HEK293 (cell line): Measurements from ENCODE around the gene TUBGCP6.

Experiments
- CTCF ChIA-PET: fragments of 350-600 bp; formaldehyde crosslinking; extraction: SDS; loops from one replicate; lab custom pipeline; 2021; ENCODE audit warnings: antibody characterized with exemption; lab: Yijun Ruan, JAX
- POLR2A ChIA-PET: fragments of 300-600 bp; formaldehyde crosslinking; extraction: SDS; loops from one replicate; lab custom pipeline; 2020; ENCODE audit warnings: antibody characterized with exemption, inconsistent platforms; lab: Yijun Ruan, JAX
- H3K27ac ChIP-seq: fragments of 200-500 bp; sonication (Bioruptor generic); 2 replicates; pipeline ENCODE4 v1.5.1; 2014; ENCODE audit warnings: low read depth, low read length, control low read depth, inconsistent platforms; ENCODE audit errors: extremely low read depth
- H3K36me3 ChIP-seq, 2 experiments: fragments of 200-500 bp in 1 of 2; sonication (Bioruptor generic) in 1 of 2; 1 replicate in 1 of 2; 2 replicates in 1 of 2; pipeline ENCODE4 v1.5.1; 2014 to 2017; ENCODE audit warnings: inconsistent platforms in 2 of 2, low read length in 2 of 2; ENCODE audit not compliant: control insufficient read depth in 2 of 2, insufficient read depth in 1 of 2
- H3K4me1 ChIP-seq: fragments of 200-500 bp; sonication (Bioruptor generic); 2 replicates; pipeline ENCODE4 v1.5.1; 2014; ENCODE audit warnings: mild to moderate bottlenecking, low read length, inconsistent platforms; ENCODE audit not compliant: control insufficient read depth, insufficient read depth
- H3K4me3 ChIP-seq: 2 replicates; pipeline ENCODE4 v1.5.1; 2011; ENCODE audit warnings: low read depth, mild to moderate bottlenecking, control low read depth, low read length, moderate library complexity
- H3K9me3 ChIP-seq: fragments of 200-500 bp; sonication (Bioruptor generic); 2 replicates; pipeline ENCODE4 v1.5.1; 2014; ENCODE audit warnings: low read depth, low read length, inconsistent platforms; ENCODE audit not compliant: control insufficient read depth, insufficient read depth
- GLIS1 ChIP-seq: fragments of 450-650 bp; formaldehyde crosslinking; IDR thresholded peaks from 2 replicates; pipeline ENCODE4 v1.5.1; 2016; ENCODE audit warnings: missing biosample characterization, missing genetic modification characterization
- MZF1 ChIP-seq: fragments of 450-650 bp; formaldehyde crosslinking; IDR thresholded peaks from 2 replicates; pipeline ENCODE4 v1.5.1; 2017; ENCODE audit warnings: missing biosample characterization, missing genetic modification characterization, borderline replicate concordance
- SCRT1 ChIP-seq: fragments of 450-650 bp; formaldehyde crosslinking; IDR thresholded peaks from 2 replicates; pipeline ENCODE4 v1.5.1; 2016; ENCODE audit warnings: missing biosample characterization, missing genetic modification characterization, borderline replicate concordance
- ZBTB26 ChIP-seq: fragments of 450-650 bp; formaldehyde crosslinking; optimal IDR thresholded peaks from 2 replicates; pipeline ENCODE3; 2016; ENCODE audit warnings: missing biosample characterization, mild to moderate bottlenecking, missing genetic modification characterization
- ZIC2 ChIP-seq: fragments of 450-650 bp; formaldehyde crosslinking; IDR thresholded peaks from 2 replicates; pipeline ENCODE4 v1.5.1; 2016; ENCODE audit warnings: missing biosample characterization, missing genetic modification characterization
- ZNF112 ChIP-seq: fragments of 450-650 bp; formaldehyde crosslinking; IDR thresholded peaks from 2 replicates; pipeline ENCODE4 v1.5.0; 2017; ENCODE audit warnings: missing biosample characterization, missing genetic modification characterization
- ZNF174 ChIP-seq: fragments of 450-650 bp; formaldehyde crosslinking; IDR thresholded peaks from 2 replicates; pipeline ENCODE4 v1.5.0; 2017; ENCODE audit warnings: missing biosample characterization, mild to moderate bottlenecking, missing genetic modification characterization
- ZNF266 ChIP-seq: fragments of 450-650 bp; formaldehyde crosslinking; IDR thresholded peaks from 2 replicates; pipeline ENCODE4 v1.5.1; 2016; ENCODE audit warnings: missing biosample characterization, missing genetic modification characterization, low read depth
- ZNF341 ChIP-seq: fragments of 450-650 bp; formaldehyde crosslinking; IDR thresholded peaks from 2 replicates; pipeline ENCODE4; 2016; ENCODE audit warnings: low read depth, missing biosample characterization, missing genetic modification characterization
- ZNF362 ChIP-seq: fragments of 450-650 bp; formaldehyde crosslinking; IDR thresholded peaks from 2 replicates; pipeline ENCODE4 v1.5.1; 2016; ENCODE audit warnings: missing biosample characterization, missing genetic modification characterization
- ZNF391 ChIP-seq: fragments of 450-650 bp; formaldehyde crosslinking; IDR thresholded peaks from 2 replicates; pipeline ENCODE4 v1.5.1; 2016; ENCODE audit warnings: low read depth, missing biosample characterization, missing genetic modification characterization, borderline replicate concordance
- ZNF560 ChIP-seq: fragments of 450-650 bp; formaldehyde crosslinking; IDR thresholded peaks from 2 replicates; pipeline ENCODE4 v1.5.1; 2017; ENCODE audit warnings: missing biosample characterization, missing genetic modification characterization, borderline replicate concordance
- ZNF600 ChIP-seq: fragments of 450-650 bp; formaldehyde crosslinking; IDR thresholded peaks from 2 replicates; pipeline ENCODE4 v1.5.1; 2016; ENCODE audit warnings: missing biosample characterization, missing genetic modification characterization
- ZNF654 ChIP-seq: fragments of 450-650 bp; formaldehyde crosslinking; IDR thresholded peaks from 2 replicates; pipeline ENCODE4 v1.5.1; 2016; ENCODE audit warnings: low read depth, missing biosample characterization, missing genetic modification characterization
- ZNF670 ChIP-seq: fragments of 450-650 bp; formaldehyde crosslinking; IDR thresholded peaks from 2 replicates; pipeline ENCODE4 v1.5.1; 2016; ENCODE audit warnings: missing biosample characterization, missing genetic modification characterization, low read depth
- TF ChIP-seq, protein P1 (sequence below): IDR thresholded peaks from 2 replicates; pipeline ENCODE4 v1.6.1; 2011; ENCODE audit warnings: mild to moderate bottlenecking, low read depth, low read length, borderline replicate concordance
- TF ChIP-seq, protein P2 (sequence below): fragments of 450-650 bp; formaldehyde crosslinking; IDR thresholded peaks from 2 replicates; pipeline ENCODE4 v1.5.1; 2016; ENCODE audit warnings: missing biosample characterization, missing genetic modification characterization
- TF ChIP-seq, protein P3 (sequence below): fragments of 450-650 bp; formaldehyde crosslinking; IDR thresholded peaks from 2 replicates; pipeline ENCODE4 v1.5.1; 2016; ENCODE audit warnings: missing biosample characterization, missing genetic modification characterization
- TF ChIP-seq, protein P4 (sequence below): fragments of 450-650 bp; formaldehyde crosslinking; IDR thresholded peaks from 2 replicates; pipeline ENCODE4 v1.5.1; 2016; ENCODE audit warnings: missing biosample characterization, missing genetic modification characterization

TUBGCP6 gene

GRCh38 chr22:50238755-50239154, 6.1 kb downstream of the TUBGCP6 start:
- CTCF ChIA-PET: interaction anchor here (0.6 to 1.9 kb wide), 7 partner anchors 10 to 128 kb away, joined by 3 to 7 read pairs (median 4); partner anchors contain the start of gene HDAC10
- no peaks in the 10 kb centered on the region for H3K9me3 ChIP-seq
- no peaks in the 10 kb centered on the region for H3K4me1 ChIP-seq
- TF ChIP-seq, protein P1, sequence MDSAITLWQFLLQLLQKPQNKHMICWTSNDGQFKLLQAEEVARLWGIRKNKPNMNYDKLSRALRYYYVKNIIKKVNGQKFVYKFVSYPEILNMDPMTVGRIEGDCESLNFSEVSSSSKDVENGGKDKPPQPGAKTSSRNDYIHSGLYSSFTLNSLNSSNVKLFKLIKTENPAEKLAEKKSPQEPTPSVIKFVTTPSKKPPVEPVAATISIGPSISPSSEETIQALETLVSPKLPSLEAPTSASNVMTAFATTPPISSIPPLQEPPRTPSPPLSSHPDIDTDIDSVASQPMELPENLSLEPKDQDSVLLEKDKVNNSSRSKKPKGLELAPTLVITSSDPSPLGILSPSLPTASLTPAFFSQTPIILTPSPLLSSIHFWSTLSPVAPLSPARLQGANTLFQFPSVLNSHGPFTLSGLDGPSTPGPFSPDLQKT: no peak
- TF ChIP-seq ZIC2 (tag by site-specific recombination): peak; percentile 71
- TF ChIP-seq ZNF600 (tag by site-specific recombination): no peak
- TF ChIP-seq MZF1: no peak
- TF ChIP-seq, all 188 proteins: peak for 1
- H3K36me3 ChIP-seq: peaks cover 21 to 58% of the 10 kb centered on the region in 2 experiments; a peak in 2 of 3 replicates
- POLR2A ChIA-PET: no interaction called here
- H3K27ac ChIP-seq: no peak overlapping the region
- H3K4me3 ChIP-seq: no peak overlapping the region

DNA sequence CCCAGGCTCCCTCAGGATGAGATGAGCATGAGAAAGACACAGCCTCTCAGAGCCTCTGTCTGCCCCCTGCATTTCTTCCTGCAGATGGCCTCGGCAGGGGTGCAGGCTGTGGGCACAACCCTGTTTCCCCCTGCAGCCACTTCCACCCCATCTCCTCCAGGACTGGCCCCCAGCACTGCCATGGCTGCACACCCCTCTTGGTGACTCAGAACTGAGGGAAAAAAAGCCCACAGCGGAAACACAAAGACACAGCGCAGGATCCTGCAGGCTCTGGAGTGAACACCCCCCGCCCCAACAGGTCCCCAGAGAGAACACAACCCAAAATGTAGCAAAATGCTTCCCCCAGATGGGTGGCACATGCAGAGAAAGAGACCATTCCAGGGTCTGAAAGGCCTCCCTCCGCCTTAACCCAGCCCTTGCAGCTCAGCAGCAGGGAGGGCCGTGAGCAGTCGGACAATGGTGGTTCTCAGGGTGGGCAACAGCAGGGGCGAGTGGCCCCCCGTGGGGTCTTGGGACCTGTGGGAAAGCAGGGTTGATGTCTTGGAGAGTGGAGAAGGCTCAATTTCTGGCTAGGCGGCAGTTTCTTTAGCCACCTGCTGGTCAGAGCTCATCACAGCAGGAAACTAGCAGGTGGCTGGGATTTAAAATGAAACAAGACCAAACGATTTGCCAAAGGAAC, 8.0 kb downstream of the TUBGCP6 start:
- POLR2A ChIA-PET: interaction anchor here (0.9 kb wide), 1 partner anchor 25 kb away, joined by 3 read pairs; no protein-coding TSS in a partner anchor
- H3K4me3 ChIP-seq: no peak overlapping the region

DNA sequence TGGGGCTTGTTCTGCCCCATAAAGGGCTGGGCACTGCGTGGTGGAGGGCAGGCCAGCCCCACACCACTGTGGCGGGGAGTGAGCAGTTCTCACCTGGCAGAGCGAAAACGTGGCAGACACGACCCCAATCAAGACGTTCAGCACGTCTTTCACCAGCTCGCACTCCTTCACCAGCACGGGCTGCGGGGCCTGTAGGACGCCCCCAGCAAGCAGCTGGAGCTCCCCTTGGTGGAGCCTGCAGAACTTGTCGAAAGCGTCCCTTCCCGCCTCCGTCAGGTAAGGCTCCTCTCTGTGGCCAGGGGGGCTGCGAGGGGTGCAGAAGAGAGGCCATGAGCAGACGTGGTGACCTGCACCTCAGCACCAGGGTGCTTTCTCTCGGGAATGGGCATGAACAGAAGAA, 11.6 kb downstream of the TUBGCP6 start:
- Histone ChIP-seq H3K4me1 (no peaks in the 10 kb centered on the region), H3K27ac (no peak overlapping the region), H3K9me3 (no peaks in the 10 kb centered on the region), H3K4me3 (no peak overlapping the region), H3K36me3 (peaks cover 29 to 71% of the 10 kb centered on the region in 2 experiments)
- ChIA-PET CTCF (interaction anchor here (0.7 to 1.8 kb wide), 5 partner anchors 8 to 198 kb away, joined by 3 to 7 read pairs (median 3); no protein-coding TSS in a partner anchor), POLR2A (interaction anchor here (1.3 kb wide), 1 partner anchor 11 kb away, joined by 4 read pairs; the partner anchor contains the start of gene TUBGCP6)
- TF ChIP-seq ZNF112 (tag by site-specific recombination) (no peak), ZNF670 (tag by site-specific recombination) (no peak), ZNF174 (no peak), ZIC2 (tag by site-specific recombination) (no peak), ZNF391 (tag by site-specific recombination) (no peak), ZNF362 (tag by site-specific recombination) (no peak), ZNF266 (tag by site-specific recombination) (no peak), ZNF600 (tag by site-specific recombination) (no peak)
- TF ChIP-seq, protein P2, sequence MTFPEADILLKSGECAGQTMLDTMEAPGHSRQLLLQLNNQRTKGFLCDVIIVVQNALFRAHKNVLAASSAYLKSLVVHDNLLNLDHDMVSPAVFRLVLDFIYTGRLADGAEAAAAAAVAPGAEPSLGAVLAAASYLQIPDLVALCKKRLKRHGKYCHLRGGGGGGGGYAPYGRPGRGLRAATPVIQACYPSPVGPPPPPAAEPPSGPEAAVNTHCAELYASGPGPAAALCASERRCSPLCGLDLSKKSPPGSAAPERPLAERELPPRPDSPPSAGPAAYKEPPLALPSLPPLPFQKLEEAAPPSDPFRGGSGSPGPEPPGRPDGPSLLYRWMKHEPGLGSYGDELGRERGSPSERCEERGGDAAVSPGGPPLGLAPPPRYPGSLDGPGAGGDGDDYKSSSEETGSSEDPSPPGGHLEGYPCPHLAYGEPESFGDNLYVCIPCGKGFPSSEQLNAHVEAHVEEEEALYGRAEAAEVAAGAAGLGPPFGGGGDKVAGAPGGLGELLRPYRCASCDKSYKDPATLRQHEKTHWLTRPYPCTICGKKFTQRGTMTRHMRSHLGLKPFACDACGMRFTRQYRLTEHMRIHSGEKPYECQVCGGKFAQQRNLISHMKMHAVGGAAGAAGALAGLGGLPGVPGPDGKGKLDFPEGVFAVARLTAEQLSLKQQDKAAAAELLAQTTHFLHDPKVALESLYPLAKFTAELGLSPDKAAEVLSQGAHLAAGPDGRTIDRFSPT: no peak

More for the DNA sequence above, 8.0 kb downstream of the TUBGCP6 start:
- Histone ChIP-seq H3K27ac (no peak overlapping the region), H3K36me3 (peaks cover 21 to 73% of the 10 kb centered on the region in 2 experiments; a peak in 2 of 3 replicates), H3K4me1 (no peaks in the 10 kb centered on the region), H3K9me3 (no peaks in the 10 kb centered on the region)
- TF ChIP-seq SCRT1 (tag by site-specific recombination) (peak; percentile 12; the same call in 1 of the 2 replicates), ZIC2 (tag by site-specific recombination) (peak; percentile 98), ZNF341 (no peak), ZBTB26 (tag by site-specific recombination) (no peak), ZNF560 (tag by site-specific recombination) (no peak), ZNF654 (peak; percentile 21), GLIS1 (tag by site-specific recombination) (peak; percentile 63)
- TF ChIP-seq, protein P3, sequence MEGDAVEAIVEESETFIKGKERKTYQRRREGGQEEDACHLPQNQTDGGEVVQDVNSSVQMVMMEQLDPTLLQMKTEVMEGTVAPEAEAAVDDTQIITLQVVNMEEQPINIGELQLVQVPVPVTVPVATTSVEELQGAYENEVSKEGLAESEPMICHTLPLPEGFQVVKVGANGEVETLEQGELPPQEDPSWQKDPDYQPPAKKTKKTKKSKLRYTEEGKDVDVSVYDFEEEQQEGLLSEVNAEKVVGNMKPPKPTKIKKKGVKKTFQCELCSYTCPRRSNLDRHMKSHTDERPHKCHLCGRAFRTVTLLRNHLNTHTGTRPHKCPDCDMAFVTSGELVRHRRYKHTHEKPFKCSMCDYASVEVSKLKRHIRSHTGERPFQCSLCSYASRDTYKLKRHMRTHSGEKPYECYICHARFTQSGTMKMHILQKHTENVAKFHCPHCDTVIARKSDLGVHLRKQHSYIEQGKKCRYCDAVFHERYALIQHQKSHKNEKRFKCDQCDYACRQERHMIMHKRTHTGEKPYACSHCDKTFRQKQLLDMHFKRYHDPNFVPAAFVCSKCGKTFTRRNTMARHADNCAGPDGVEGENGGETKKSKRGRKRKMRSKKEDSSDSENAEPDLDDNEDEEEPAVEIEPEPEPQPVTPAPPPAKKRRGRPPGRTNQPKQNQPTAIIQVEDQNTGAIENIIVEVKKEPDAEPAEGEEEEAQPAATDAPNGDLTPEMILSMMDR (tag by site-specific recombination): peak; percentile 25; the same call in 1 of the 2 replicates
- TF ChIP-seq, protein P4, sequence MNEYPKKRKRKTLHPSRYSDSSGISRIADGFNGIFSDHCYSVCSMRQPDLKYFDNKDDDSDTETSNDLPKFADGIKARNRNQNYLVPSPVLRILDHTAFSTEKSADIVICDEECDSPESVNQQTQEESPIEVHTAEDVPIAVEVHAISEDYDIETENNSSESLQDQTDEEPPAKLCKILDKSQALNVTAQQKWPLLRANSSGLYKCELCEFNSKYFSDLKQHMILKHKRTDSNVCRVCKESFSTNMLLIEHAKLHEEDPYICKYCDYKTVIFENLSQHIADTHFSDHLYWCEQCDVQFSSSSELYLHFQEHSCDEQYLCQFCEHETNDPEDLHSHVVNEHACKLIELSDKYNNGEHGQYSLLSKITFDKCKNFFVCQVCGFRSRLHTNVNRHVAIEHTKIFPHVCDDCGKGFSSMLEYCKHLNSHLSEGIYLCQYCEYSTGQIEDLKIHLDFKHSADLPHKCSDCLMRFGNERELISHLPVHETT (tag by site-specific recombination): no peak
- CTCF ChIA-PET: interaction anchor here (1.0 to 1.6 kb wide), 4 partner anchors 9 to 469 kb away, joined by 3 to 9 read pairs (median 4); no protein-coding TSS in a partner anchor
